ENCODE data around the gene UNC80.

DNA sequence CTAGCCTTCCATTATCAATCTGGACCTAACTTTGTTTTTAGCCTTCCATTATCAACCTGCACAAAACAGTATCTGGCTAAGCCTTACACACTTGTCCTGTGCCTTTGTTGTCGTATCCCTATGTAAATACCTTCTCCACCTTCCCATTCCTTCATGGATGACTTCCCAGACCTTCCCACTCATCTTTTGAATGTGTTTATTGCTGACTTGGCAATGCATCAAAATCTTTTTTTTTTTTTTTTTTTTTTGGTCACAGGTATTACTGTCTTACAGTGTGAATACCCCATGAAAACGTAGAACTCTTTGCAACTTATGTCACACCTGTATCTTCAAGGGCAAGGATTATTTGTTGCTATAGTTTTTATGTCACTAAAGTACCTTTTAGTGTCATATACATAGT is 256.5 kb downstream of the UNC80 start:
- TF ChIP-seq, protein P1, sequence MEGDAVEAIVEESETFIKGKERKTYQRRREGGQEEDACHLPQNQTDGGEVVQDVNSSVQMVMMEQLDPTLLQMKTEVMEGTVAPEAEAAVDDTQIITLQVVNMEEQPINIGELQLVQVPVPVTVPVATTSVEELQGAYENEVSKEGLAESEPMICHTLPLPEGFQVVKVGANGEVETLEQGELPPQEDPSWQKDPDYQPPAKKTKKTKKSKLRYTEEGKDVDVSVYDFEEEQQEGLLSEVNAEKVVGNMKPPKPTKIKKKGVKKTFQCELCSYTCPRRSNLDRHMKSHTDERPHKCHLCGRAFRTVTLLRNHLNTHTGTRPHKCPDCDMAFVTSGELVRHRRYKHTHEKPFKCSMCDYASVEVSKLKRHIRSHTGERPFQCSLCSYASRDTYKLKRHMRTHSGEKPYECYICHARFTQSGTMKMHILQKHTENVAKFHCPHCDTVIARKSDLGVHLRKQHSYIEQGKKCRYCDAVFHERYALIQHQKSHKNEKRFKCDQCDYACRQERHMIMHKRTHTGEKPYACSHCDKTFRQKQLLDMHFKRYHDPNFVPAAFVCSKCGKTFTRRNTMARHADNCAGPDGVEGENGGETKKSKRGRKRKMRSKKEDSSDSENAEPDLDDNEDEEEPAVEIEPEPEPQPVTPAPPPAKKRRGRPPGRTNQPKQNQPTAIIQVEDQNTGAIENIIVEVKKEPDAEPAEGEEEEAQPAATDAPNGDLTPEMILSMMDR (IDR thresholded peaks at IDR 0.05), result no peak
- TF ChIP-seq POLR2A (IDR thresholded peaks at IDR 0.05), result no peak
